NCI-H748 (cell line): ENCODE measurements around the gene AHCTF1.

ENCODE experiments used
- DNase-seq: peaks from one replicate; lab custom pipeline; 2025; ENCODE audit not compliant: unreplicated experiment; lab: John Stamatoyannopoulos, UW

Gene AHCTF1

GRCh38 chr1:246931549-246932365 is at the start of gene AHCTF1:
AHCTF1 (minus strand) TSS chr1:246931948; CDS start chr1:246918370, 13,578 bp downstream.
- DNase-seq = peak; percentile 96

GRCh38 chr1:246978785-246979184 is 47.0 kb upstream of the AHCTF1 start:
- DNase-seq = no peak

GRCh38 chr1:246978281-246978680 is 46.5 kb upstream of the AHCTF1 start:
- no peak for DNase-seq

GRCh38 chr1:246971969-246972368 is 40.2 kb upstream of the AHCTF1 start:
- no peak for DNase-seq

GRCh38 chr1:246971090-246971721 is 39.5 kb upstream of the AHCTF1 start:
- DNase-seq = peak; percentile 58

- DNase-seq = no peak
These were observed 37.9 kb upstream of the AHCTF1 start for GRCh38 chr1:246969621-246970020.

- no peak for DNase-seq
These were observed 34.8 kb upstream of the AHCTF1 start for GRCh38 chr1:246966502-246966901.

GRCh38 chr1:246959944-246960693 is 28.4 kb upstream of the AHCTF1 start:
- DNase-seq = no peak

- DNase-seq = no peak
These were observed 22.4 kb upstream of the AHCTF1 start for GRCh38 chr1:246954126-246954525.

- no peak for DNase-seq
These were observed 19.7 kb upstream of the AHCTF1 start for GRCh38 chr1:246951413-246951812.

GRCh38 chr1:246949956-246950355 is 18.2 kb upstream of the AHCTF1 start:
- DNase-seq = no peak

- no peak for DNase-seq
These were observed 15.5 kb upstream of the AHCTF1 start for GRCh38 chr1:246947255-246947654.

GRCh38 chr1:246946366-246946765 is 14.6 kb upstream of the AHCTF1 start:
- no peak for DNase-seq

- no peak for DNase-seq
These were observed 3.0 kb upstream of the AHCTF1 start for GRCh38 chr1:246934765-246935164.

- DNase-seq = no peak
These were observed 2.1 kb upstream of the AHCTF1 start for GRCh38 chr1:246933893-246934292.

GRCh38 chr1:246932366-246932700 is 585 bp upstream of the AHCTF1 start:
- no peak for DNase-seq

- DNase-seq = peak; percentile 50
These were observed 759 bp downstream of the AHCTF1 start for GRCh38 chr1:246930830-246931548.

GRCh38 chr1:246925997-246926626 is 5.6 kb downstream of the AHCTF1 start:
- DNase-seq = no peak

- DNase-seq = no peak
These were observed 7.8 kb downstream of the AHCTF1 start for GRCh38 chr1:246923900-246924299.

GRCh38 chr1:246923482-246923881 is 8.3 kb downstream of the AHCTF1 start:
- no peak for DNase-seq

- DNase-seq = no peak
These were observed 10.3 kb downstream of the AHCTF1 start for GRCh38 chr1:246921481-246921880.
